T-helper 1 cell treated with Interleukin-12 subunit alpha and Interleukin-12 subunit beta and Interleukin-4 antibody, amounts not matched to agents 30 ng/mL and 1 ng/mL, for 36 hours (primary cell): ENCODE results near the gene COQ8B. TPM values are rescaled to one million over a fixed set of nuclear protein-coding genes. Genes with fewer than 3 reads are reported as not detected.
"Not testable (repeated sequence)": the region's sequence is repeated elsewhere in the genome, so short reads cannot be mapped to it uniquely, and the experiment has no call there.

Experiments used
- intact Hi-C: fragments of 100-400 bp; cut with micrococcal nuclease; formaldehyde crosslinking; loops from one replicate; pipeline ENCODE4 v1.15.1; 2024
- total RNA-seq: library from RNA; stranded (reverse); gene quantifications from 2 replicates; pipeline ENCODE4 v1.2.3, GENCODE V29; 2022

Gene COQ8B
- 28.9 and 33.5 TPM in 2 replicates for total RNA-seq

DNA sequence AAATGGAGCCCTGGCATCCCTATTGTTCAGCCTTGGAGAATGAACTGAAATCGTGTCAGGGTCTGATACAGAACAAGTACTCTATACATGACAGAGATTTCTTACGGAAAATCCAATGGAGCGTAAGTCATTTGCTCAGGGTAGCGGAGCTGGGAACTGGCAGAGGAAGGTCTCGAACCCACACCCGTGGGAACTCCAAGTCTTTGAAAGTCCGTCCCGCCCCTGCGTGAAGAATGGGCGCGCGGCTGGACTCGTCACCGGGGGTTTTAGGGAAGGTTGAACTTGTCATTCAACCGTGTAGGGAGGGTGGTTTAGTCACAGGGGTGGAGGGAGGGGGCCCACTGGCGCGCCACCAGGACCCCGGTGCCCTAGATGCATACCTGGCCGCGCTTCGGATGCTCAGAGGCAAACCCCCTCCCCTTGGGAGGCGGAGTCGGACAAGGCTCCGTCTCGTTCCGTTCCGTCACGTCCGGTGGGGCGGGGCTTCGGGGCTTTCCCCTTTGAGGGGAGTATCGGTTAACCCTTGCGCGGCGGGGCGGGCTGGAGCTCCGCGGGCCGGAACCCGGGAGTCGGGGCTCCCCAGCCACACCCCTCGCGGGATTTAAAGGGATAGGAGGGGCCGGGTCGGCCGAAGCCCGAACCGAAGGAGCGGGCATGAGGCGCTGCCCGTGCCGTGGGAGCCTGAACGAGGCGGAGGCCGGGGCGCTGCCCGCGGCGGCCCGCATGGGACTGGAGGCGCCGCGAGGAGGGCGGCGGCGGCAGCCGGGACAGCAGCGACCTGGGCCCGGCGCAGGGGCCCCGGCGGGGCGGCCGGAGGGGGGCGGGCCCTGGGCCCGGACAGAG is at the start of gene COQ8B, which contains the start of gene ITPKC:
TSS of gene COQ8B (minus strand) at position 405 of the 843 bp plus-strand sequence. CDS start 2,254 bp downstream, outside the sequence.
TSS of gene ITPKC (plus strand) at position 631 of the 843 bp plus-strand sequence. CDS start at position 655, 24 bp downstream.
- intact Hi-C loops: loop anchor here (1.0 to 10.0 kb wide), 9 partner anchors 34 to 831 kb away; partner anchors contain the start of genes ACTMAP, B9D2, BCKDHA and EXOSC5

GRCh38 chr19:40766385-40766784 is 49.7 kb upstream of the COQ8B start:
- intact Hi-C loops: not testable (repeated sequence)

GRCh38 chr19:40763963-40764362 is 47.3 kb upstream of the COQ8B start:
- intact Hi-C loops: no loop called here

- intact Hi-C loops: no loop called here
Observed at GRCh38 chr19:40763526-40763925, 46.8 kb upstream of the COQ8B start.

DNA sequence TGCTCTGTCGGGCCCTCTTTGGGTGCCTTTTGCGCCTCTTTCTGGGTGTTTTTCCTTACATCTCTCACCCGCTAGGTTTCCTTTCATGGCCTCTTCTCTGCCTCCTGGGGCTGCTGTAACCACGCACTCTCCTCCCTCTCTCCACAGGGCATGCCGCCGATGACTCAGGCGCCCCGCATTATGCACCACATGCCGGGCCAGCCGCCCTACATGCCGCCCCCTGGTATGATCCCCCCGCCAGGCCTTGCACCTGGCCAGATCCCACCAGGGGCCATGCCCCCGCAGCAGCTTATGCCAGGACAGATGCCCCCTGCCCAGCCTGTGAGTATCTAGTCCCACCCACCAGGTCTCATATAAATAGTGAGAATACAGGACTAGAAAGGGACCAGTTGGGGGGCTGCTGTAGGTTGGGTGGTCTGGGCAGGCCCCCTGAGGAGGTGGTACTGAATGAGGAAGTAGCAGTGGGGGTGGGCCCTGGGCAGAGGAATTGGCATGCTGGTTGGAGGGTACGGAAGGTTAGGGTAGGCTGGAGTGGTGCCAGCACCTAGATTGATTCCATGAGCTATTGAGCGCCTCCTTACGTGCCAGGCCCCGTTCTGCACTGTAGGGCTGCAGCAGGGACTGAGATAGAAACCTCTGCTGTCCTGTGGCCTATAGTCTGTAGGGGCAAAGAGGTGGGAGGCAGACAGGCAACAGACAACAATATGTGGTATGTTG is 46.2 kb upstream of the COQ8B start:
- intact Hi-C loops: no loop called here

DNA sequence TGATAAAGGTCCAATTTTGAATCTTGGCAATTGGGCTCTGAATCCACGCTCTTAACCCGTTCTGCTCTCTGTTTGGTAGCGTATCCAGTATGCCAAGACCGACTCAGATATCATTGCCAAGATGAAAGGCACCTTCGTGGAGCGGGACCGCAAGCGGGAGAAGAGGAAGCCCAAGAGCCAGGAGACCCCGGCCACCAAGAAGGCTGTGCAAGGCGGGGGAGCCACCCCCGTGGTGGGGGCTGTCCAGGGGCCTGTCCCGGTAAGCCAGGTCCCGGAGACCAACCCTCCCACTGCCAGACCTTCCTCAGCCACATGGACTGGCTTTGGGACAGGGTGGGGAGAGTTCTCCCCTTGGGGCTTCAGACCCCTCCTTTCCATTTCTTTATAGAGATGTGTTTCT is 42.7 kb upstream of the COQ8B start:
- intact Hi-C loops: no loop called here

- intact Hi-C loops: no loop called here
Observed at GRCh38 chr19:40758491-40758890, 41.8 kb upstream of the COQ8B start.

DNA sequence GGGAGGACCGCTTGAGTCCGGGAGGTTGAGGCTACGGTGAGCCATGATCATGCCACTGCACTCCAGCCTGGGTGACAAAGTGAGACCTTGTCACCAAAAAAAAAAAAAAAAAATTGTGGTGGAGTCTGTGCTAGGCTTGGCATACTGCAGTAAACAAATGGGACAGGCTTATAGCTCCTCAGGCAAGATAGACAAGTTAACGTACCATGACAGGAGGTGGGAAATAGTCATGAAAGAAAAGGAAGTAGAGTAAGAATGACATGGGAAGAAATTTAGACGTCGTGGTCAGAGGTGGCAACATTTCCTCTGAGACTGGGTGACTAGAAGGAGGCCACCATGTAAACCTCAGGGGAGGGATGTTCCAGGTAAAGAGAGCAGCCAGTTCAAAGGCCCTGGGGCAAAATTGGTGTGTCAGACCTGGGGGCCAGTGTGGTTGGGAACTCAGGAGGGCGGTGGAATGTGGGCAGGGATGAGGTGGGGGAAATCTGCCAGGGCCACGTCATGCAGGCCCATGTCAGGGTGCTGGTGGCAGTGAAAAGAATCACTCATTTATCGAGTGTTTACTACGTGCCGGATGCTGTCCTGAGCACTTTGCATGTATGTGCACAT is 39.9 kb upstream of the COQ8B start:
- intact Hi-C loops: no loop called here

DNA sequence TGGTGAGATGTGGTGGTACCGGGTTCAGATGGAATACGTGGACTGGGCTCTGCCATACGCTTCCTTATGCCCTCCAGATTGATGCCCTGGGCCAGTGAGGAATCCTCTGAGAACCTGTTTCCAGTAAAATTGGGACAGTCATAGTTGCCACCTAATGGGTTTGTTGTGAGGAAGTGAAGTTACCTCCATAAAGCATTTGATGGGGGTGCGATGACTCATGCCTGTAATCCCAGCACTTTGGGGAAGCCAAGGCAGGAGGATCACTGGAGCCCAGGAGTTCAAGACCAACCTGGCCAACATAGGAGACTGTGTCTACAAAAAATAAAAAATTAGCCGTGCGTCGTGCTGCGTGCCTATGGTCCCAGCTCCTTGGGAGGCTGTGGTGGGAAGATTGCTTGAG is 39.1 kb upstream of the COQ8B start:
- intact Hi-C loops: loop anchor here (1.0 kb wide), 1 partner anchor 43 kb away; no protein-coding TSS in a partner anchor

GRCh38 chr19:40755248-40755624 is 38.5 kb upstream of the COQ8B start:
- intact Hi-C loops: loop anchor here (1.0 kb wide), 1 partner anchor 43 kb away; no protein-coding TSS in a partner anchor

- intact Hi-C loops: loop anchor here (1.0 to 5.0 kb wide), 2 partner anchors 44 to 643 kb away; partner anchors contain the start of genes BCKDHA and EXOSC5
Observed at GRCh38 chr19:40754611-40755247, 38.0 kb upstream of the COQ8B start.

DNA sequence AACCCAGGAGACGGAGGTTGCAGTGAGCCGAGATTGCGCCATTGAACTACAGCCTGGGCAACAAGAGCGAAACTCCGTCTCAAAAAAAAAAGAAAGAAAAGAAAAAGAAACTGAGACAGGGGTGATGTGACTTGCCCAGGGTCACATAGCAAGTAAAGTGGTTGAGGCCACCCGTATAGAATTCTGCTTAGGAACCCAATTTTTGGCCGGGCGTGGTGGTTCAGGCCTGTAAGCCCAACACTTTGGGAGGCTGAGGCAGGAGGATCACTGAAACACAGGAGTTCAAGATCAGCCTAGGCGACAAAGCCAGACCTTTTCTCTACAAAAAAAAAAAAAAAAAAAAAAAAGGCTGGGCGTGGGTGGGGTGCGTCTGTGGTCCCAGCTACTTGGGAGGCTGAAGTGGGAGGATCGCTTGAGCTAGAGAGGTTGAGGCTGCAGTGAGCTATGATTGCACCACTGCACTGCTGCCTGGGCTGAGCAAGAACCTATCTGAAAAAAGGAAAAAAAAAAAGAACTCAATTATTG is 35.6 kb upstream of the COQ8B start:
- intact Hi-C loops: loop anchor here (5.0 kb wide), 1 partner anchor 645 kb away; the partner anchor contains the start of genes BCKDHA and EXOSC5

- intact Hi-C loops: loop anchor here (1.0 to 5.0 kb wide), 14 partner anchors 26 to 1339 kb away; partner anchors contain the start of genes AKT2, BCKDHA, BLVRB and COQ8B
Observed at GRCh38 chr19:40750874-40751537, 34.3 kb upstream of the COQ8B start, which contains the start of gene SNRPA. SNRPA (plus strand) TSS chr19:40751203; CDS start chr19:40751409, 206 bp downstream.

DNA sequence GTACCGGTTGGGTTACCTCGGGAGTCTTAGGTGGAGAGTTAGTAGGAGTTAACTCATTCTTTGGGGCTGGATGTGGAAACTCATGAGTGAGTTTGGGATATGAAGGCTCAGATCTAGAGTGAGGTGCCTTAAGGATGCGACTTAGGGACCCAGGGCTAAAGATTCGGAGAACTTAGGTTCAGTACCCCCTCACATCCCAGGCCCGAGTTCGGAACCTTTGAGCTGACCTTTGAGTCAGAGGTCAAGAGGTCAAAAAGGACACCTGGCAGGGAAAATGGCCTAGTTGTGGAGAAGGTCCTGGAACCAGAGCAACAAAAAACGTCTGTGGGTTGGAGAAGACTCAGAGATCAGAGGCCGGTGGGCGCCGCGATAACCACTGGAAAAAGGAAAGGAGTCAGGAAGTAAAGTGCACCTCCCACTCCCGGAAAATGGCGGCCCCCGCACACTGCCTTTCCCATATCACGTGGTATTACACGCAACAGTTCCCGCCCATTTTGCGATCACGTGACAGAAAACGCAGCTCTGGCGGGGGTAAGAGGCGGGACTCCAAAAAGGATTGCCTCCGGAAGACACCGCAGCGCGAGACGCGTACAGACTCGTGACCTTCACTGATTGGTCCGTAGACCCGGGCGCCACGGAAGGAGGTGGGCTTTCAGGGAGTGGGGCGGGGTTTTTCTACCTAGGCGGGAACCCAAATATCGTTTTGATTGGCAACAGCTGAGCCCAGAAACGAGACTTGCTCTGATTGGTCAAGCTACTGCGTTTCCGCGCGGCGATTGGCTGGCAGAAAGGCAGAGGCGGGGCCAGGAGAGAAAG is 33.6 kb upstream of the COQ8B start, which contains the start of gene ACTMAP:
TSS of gene ACTMAP (minus strand) at position 420 of the 816 bp plus-strand sequence. CDS start 674 bp downstream, outside the sequence.
- intact Hi-C loops: loop anchor here (1.0 to 5.0 kb wide), 9 partner anchors 27 to 647 kb away; partner anchors contain the start of genes AKT2, BCKDHA, COQ8B and EXOSC5

- intact Hi-C loops: loop anchor here (5.0 kb wide), 1 partner anchor 185 kb away; no protein-coding TSS in a partner anchor
Observed at GRCh38 chr19:40747536-40747935, 30.9 kb upstream of the COQ8B start.

DNA sequence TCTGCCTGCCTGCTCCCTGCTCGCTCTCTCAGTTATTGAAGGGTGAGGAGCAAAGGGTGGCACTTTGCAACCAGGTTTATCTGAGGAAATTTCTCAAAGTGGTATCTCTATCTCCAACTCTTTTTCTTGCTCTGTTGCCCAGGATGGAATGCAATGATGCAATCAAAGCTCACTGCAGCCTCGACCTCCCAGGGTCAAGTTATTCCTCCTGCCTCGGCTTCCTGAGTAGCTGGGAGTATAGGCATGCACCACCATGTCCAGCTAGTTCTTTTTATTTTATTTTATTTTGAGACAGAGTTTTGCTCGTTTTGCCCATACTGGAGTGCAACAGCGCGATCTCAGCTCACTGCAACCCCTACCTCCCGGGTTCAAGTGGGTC is 28.7 kb upstream of the COQ8B start:
- intact Hi-C loops: loop anchor here (5.0 kb wide), 1 partner anchor 187 kb away; no protein-coding TSS in a partner anchor

GRCh38 chr19:40744554-40745401 is 28.1 kb upstream of the COQ8B start:
- intact Hi-C loops: loop anchor here (5.0 kb wide), 1 partner anchor 188 kb away; no protein-coding TSS in a partner anchor

DNA sequence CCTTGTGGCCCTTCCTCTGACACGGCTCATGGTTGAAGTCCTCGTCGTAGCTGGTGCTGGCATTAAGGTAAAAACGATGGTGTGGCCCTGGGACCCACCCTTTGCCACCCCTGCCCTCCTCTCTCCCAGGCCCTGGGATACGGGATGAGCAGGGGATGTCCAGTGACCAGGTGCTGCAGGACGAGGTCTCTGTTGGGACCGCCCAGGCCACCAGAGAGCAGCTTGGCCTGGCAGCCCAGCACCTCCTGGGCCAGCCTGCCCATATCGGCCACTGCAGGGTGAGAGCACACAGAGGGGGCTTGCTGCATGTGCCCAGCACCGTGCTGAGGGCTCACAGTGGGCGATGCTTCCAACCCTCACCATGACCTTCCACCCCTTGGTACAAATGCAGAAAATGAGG is 27.2 kb upstream of the COQ8B start:
- intact Hi-C loops: no loop called here
